ENCODE measurements around the gene PDE1C. TPM values are rescaled to one million over a fixed set of nuclear protein-coding genes. Genes with fewer than 3 reads are reported as not detected.

The PDE1C gene
- total and polyA plus RNA-seq, 2 of the 4 experiments (the other 2 are of a cell fraction): 14.2 to 61.5 TPM

GRCh38 chr7:32039000-32039756, 31.0 kb downstream of the PDE1C start:
- no peak for DNase-seq
- H2BK20ac ChIP-seq (ENCODE audit: low read depth, low read length): no peak overlapping the region
- in situ Hi-C loops (cut with MboI; ENCODE audit: low sequenced_read_pairs): no loop called here
- no peaks in the 10 kb centered on the region for H3K27me3 ChIP-seq (ENCODE audit: control insufficient read depth, insufficient read depth, low read length)
- intact Hi-C loops (cut with micrococcal nuclease): no loop called here
- ChIA-PET CTCF (no interaction called here), POLR2A (ENCODE audit: unreplicated experiment) (no interaction called here)
- no peak overlapping the region for H3K4ac ChIP-seq (ENCODE audit: low read depth, low read length)
- H3K36me3 ChIP-seq (ENCODE audit: control insufficient read depth, insufficient read depth, low read length): no peaks in the 10 kb centered on the region
- no peaks in the 10 kb centered on the region for H3K9me3 ChIP-seq (ENCODE audit: control insufficient read depth, insufficient read depth, low read length)
- H2BK15ac ChIP-seq (ENCODE audit: low read depth, low read length): no peak overlapping the region
- no peak overlapping the region for H3K4me2 ChIP-seq (ENCODE audit: low read depth, low read length)
- no peak for TF ChIP-seq POLR2A (IDR thresholded peaks at IDR 0.05; ENCODE audit: low read depth, low read length)
- no peak for TF ChIP-seq RAD21 (IDR thresholded peaks at IDR 0.05; ENCODE audit: low read length)
- no peak for TF ChIP-seq MXI1 (IDR thresholded peaks at IDR 0.05; ENCODE audit: borderline replicate concordance, low read depth, low read length)
- no peak for TF ChIP-seq RCOR1 (IDR thresholded peaks at IDR 0.05; ENCODE audit: insufficient replicate concordance, low read length)
- TF ChIP-seq, protein P1, sequence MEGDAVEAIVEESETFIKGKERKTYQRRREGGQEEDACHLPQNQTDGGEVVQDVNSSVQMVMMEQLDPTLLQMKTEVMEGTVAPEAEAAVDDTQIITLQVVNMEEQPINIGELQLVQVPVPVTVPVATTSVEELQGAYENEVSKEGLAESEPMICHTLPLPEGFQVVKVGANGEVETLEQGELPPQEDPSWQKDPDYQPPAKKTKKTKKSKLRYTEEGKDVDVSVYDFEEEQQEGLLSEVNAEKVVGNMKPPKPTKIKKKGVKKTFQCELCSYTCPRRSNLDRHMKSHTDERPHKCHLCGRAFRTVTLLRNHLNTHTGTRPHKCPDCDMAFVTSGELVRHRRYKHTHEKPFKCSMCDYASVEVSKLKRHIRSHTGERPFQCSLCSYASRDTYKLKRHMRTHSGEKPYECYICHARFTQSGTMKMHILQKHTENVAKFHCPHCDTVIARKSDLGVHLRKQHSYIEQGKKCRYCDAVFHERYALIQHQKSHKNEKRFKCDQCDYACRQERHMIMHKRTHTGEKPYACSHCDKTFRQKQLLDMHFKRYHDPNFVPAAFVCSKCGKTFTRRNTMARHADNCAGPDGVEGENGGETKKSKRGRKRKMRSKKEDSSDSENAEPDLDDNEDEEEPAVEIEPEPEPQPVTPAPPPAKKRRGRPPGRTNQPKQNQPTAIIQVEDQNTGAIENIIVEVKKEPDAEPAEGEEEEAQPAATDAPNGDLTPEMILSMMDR (conservative IDR thresholded peaks at IDR 0.05; ENCODE audit: low read depth, low read length): no peak
- TF ChIP-seq, protein P2, sequence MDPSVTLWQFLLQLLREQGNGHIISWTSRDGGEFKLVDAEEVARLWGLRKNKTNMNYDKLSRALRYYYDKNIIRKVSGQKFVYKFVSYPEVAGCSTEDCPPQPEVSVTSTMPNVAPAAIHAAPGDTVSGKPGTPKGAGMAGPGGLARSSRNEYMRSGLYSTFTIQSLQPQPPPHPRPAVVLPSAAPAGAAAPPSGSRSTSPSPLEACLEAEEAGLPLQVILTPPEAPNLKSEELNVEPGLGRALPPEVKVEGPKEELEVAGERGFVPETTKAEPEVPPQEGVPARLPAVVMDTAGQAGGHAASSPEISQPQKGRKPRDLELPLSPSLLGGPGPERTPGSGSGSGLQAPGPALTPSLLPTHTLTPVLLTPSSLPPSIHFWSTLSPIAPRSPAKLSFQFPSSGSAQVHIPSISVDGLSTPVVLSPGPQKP (IDR thresholded peaks at IDR 0.05; ENCODE audit: borderline replicate concordance, low read depth, low read length): no peak
- no peak for TF ChIP-seq BHLHE40 (IDR thresholded peaks at IDR 0.05; ENCODE audit: low read depth, low read length)
- TF ChIP-seq NFE2L2 (IDR thresholded peaks at IDR 0.05; ENCODE audit: low read depth, low read length): no peak
- TF ChIP-seq FOS (IDR thresholded peaks at IDR 0.05; ENCODE audit: low read depth, low read length): no peak
- no peak for TF ChIP-seq USF2 (IDR thresholded peaks at IDR 0.05; ENCODE audit: low read depth, low read length)
- no peak for TF ChIP-seq CEBPB (IDR thresholded peaks at IDR 0.05; ENCODE audit: low read depth, low read length)
- TF ChIP-seq RFX5 (IDR thresholded peaks at IDR 0.05; ENCODE audit: low read depth, low read length): no peak
- no peak for TF ChIP-seq MAFK (IDR thresholded peaks at IDR 0.05; ENCODE audit: low read depth, low read length)
- TF ChIP-seq SMC3 (IDR thresholded peaks at IDR 0.05; ENCODE audit: low read depth, low read length): no peak
- no peak for TF ChIP-seq CHD1 (IDR thresholded peaks at IDR 0.05; ENCODE audit: low read depth, low read length)
- TF ChIP-seq MAZ (IDR thresholded peaks at IDR 0.05; ENCODE audit: borderline replicate concordance, low read depth, low read length): no peak
- no peak overlapping the region for H3K9ac ChIP-seq (ENCODE audit: low read depth, low read length)
- dilution Hi-C loops (cut with HindIII; ENCODE audit: low sequenced_read_pairs, unreplicated experiment): no loop called here
- H3K18ac ChIP-seq (ENCODE audit: low read depth, low read length): no peak overlapping the region
- peaks cover 6% of the 10 kb centered on the region; the same call in 1 of the 2 replicates for H3K4me1 ChIP-seq (ENCODE audit: control insufficient read depth, insufficient read depth, low read length)
- no peak overlapping the region for H2AFZ ChIP-seq (replicated peaks; ENCODE audit: low read length, poor library complexity)
- no peak overlapping the region for H2AK5ac ChIP-seq (ENCODE audit: low read depth, low read length)
- H3K4me3 ChIP-seq (ENCODE audit: insufficient read depth, low read depth, low read length): no peak overlapping the region
- H4K91ac ChIP-seq (ENCODE audit: insufficient read depth, low read depth, low read length): no peak overlapping the region
- no peak overlapping the region for H4K5ac ChIP-seq (ENCODE audit: low read depth, low read length)
- H4K8ac ChIP-seq (ENCODE audit: low read depth in 2 of 2, low read length in 2 of 2): no peak overlapping the region
- no peak overlapping the region for H2AK9ac ChIP-seq (replicated peaks; ENCODE audit: low read depth, low read length, poor library complexity)
- BruUV-seq (replicated peaks): no TSS peak
- ATAC-seq (ENCODE audit: low read depth): no peak
- H3K27ac ChIP-seq (ENCODE audit: insufficient read depth, low read length): no peak overlapping the region
- peaks cover 19 to 22% of the 10 kb centered on the region in 2 experiments; a peak in 3 of 4 replicates for H3K79me1 ChIP-seq (ENCODE audit: low read depth in 1 of 2, low read length in 2 of 2)
- H3K9me1 ChIP-seq (ENCODE audit: insufficient read depth, low read length): no peaks in the 10 kb centered on the region
- H3K23ac ChIP-seq (ENCODE audit: low read depth, low read length): no peak overlapping the region
- no peak overlapping the region for H3K14ac ChIP-seq (replicated peaks; ENCODE audit: low read depth, low read length)
- H3K56ac ChIP-seq (ENCODE audit: extremely low read depth, insufficient read depth, low read length): no peak overlapping the region
- no peaks in the 10 kb centered on the region for H4K20me1 ChIP-seq (ENCODE audit: insufficient read depth, low read length)
- WGBS, 2 experiments (ENCODE audit: extremely low coverage in 2 of 2, insufficient read length in 1 of 2): no CpG with 5 or more reads among the region's 6 CpGs
- H2BK120ac ChIP-seq (ENCODE audit: low read depth, low read length): no peak overlapping the region
- no peak overlapping the region for H2BK5ac ChIP-seq (ENCODE audit: low read depth, low read length, poor library complexity, severe bottlenecking)

Data from IMR-90 (cell line).